ENCODE results near the gene CCDC50.

Gene CCDC50

DNA sequence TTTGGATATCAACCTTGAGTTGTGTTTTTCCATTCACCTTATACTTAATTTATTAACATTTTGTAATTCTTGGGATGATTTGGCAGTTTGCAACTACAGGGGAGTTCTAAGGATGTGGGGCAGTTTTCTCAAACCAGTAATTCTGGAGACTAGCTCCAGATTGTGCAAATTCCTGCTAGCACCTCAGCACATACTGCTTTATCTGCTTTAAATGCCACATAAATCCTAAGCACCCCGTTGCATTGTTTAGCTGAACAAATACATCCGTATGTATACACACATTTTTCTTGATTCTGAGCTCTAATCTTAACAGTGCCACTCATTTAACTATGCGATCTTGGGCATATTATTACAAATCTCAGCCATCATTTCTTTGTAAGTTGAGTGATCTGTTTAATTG lies 18.0 kb downstream of the CCDC50 start:
- DNase-seq (ENCODE audit: low spot score), result no peak

GRCh38 chr3:191348098-191348497 lies 18.9 kb downstream of the CCDC50 start:
- no peak for DNase-seq (ENCODE audit: low spot score)

DNA sequence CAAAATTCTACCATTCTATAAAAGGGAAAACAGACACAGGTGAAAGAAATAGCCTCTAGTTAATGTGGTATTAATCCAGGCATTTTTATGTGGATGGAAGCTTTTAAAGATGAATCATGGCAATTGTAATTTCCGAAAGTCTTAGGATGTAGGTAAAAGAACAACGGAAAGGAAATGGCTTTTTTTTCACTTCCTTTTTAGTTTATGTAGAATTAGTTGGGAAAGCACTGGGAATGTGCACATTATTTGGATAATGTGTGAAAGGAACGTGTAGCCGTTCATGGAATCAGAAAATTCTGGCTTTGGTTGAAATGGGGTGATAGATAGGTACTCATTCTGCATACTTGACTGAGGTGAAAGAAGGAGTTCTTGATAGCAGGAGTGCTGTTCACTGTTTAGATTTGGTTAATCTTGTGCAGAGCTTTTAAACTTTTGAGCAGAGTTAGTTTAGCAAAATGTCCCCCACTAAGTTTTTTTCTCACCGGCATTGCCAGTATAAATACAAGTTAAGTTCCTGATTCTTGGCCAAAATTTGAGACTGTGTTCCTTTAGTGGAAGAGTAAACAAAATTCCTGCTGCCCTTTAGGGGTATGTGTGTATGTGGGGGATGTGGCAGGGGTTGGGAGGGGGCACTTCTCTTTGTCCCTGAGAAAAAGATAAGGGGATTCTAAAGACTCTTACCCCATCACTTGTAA lies 21.3 kb downstream of the CCDC50 start:
- no peak for DNase-seq (ENCODE audit: low spot score)

DNA sequence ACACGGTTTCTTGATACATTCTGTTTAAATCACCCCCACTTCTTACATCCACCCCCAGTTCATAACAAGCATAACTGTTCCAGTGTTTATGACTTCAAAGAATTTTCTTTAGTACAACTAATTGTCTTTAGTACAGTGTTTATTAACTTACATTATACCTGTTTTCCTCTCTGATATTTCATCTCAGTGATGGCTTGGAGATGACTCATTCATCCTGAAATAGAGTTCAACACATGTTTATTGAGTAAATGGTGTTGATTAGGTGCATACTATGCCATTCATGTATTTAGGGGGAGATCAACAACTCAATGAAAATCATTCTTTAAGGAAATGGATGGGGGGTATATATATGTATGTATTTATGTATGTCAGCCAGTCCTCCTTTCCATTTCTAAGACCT lies 22.8 kb downstream of the CCDC50 start:
- DNase-seq (ENCODE audit: low spot score), result no peak

DNA sequence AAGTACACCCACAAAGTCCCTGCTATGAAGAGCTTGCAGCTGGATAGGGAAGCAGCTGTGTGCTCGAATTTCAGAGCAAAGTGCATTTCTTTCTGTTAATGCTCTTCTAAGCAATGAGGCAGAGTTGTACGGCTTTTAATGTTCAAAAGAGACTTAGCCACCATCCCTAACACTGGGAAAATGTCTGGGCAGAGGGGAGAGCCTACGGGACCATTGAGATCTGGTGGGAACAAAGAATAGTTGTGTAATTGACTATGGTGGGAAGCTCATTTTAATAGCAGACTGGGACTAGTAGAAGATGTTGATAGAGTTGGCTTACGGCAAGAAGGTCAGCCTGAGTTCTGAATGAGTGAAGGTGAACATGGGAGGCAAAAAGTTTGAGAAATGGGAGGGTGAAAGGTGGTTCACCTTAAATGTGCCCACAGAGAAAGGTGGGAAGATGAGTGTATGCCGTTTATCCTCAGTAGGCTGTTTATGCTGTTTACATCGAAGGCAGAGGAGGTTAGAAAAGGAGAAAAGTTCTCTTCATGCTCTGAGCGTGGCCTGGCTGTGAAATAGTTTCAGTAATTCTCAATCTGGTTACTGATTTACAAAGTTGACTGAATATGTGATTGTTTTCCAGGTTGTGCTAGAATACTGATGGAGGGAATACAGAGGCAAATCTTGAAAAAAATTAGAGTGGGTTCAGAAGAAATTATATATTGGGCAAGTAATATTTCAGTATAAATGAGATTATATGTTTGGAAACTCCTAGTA lies 24.0 kb downstream of the CCDC50 start:
- DNase-seq (ENCODE audit: low spot score), result no peak

- DNase-seq (ENCODE audit: low spot score), result no peak
Measured at GRCh38 chr3:191355406-191355805, 26.2 kb downstream of the CCDC50 start.

- no peak for DNase-seq (ENCODE audit: low spot score)
Measured at GRCh38 chr3:191356631-191357439, 27.6 kb downstream of the CCDC50 start.

GRCh38 chr3:191357909-191358308 lies 28.7 kb downstream of the CCDC50 start:
- DNase-seq (ENCODE audit: low spot score), result no peak

GRCh38 chr3:191358929-191359328 lies 29.7 kb downstream of the CCDC50 start:
- DNase-seq (ENCODE audit: low spot score), result no peak

- no peak for DNase-seq (ENCODE audit: low spot score)
Measured at GRCh38 chr3:191360620-191361019, 31.4 kb downstream of the CCDC50 start.

- DNase-seq (ENCODE audit: low spot score), result no peak
Measured at GRCh38 chr3:191361456-191361855, 32.3 kb downstream of the CCDC50 start.

DNA sequence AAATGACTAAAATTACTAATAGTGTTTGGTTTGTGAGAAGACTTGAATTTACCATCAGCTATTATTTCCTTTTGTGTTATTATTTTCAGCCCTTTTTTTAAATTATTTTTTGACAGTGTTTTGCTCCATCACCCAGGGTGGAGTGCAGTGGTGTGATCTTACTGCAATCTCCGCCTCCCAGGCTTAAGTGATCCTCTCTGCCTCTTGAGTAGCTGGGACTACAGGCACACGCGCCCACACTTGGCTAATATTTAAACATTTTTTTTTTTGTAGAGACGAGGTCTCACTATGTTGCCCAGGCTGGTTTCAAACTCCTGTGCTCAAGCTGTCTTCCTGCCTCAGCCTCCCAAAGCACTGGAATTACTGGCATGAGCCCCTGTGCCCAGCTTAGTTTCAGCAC lies 32.8 kb downstream of the CCDC50 start:
- no peak for DNase-seq (ENCODE audit: low spot score)

DNA sequence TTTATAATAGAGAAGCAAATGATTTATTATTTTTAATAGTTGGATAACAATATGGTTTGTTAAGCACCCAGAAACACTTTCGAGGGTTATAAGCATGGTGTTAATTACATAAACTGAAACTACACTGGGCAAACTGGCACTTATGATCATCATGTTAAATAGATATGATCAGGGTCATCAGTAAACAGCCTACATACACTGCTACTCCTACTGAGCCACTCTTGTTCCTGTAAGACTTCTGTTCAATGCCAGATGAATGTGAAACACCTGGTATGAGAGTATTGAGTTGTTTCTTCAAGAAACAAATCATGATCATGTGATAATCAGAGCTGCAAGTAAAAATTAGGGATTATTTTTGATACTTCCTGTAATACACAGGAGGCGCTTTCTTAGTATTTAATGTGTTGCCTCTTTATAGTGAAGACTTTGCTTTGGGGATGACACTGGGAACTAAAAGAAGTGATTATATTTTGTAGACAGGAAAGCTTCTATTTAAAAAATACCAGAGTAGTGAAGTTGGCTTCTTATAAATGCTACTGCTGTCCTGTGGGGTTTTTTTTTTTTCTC lies 33.4 kb downstream of the CCDC50 start:
- no peak for DNase-seq (ENCODE audit: low spot score)

DNA sequence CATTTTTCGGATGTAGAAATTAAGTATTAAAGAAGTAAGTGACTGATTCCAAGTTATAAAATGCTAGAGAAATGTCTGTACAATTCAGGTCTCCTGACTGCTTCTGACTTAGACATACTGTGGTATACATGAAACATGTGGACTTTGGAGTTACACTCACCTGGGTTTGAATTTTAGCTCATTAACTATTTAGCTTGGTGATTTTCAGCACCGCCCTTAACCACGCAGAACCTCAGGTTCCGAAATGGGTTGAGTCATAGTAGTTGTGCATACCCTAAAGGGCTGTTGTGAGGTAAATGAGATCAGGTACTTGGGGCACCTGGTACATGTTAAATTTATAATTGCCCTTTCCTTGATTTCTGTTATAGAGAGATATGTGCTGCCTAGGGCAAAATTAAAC lies 34.0 kb downstream of the CCDC50 start:
- no peak for DNase-seq (ENCODE audit: low spot score)

GRCh38 chr3:191366675-191367074 lies 37.5 kb downstream of the CCDC50 start:
- no peak for DNase-seq (ENCODE audit: low spot score)

DNA sequence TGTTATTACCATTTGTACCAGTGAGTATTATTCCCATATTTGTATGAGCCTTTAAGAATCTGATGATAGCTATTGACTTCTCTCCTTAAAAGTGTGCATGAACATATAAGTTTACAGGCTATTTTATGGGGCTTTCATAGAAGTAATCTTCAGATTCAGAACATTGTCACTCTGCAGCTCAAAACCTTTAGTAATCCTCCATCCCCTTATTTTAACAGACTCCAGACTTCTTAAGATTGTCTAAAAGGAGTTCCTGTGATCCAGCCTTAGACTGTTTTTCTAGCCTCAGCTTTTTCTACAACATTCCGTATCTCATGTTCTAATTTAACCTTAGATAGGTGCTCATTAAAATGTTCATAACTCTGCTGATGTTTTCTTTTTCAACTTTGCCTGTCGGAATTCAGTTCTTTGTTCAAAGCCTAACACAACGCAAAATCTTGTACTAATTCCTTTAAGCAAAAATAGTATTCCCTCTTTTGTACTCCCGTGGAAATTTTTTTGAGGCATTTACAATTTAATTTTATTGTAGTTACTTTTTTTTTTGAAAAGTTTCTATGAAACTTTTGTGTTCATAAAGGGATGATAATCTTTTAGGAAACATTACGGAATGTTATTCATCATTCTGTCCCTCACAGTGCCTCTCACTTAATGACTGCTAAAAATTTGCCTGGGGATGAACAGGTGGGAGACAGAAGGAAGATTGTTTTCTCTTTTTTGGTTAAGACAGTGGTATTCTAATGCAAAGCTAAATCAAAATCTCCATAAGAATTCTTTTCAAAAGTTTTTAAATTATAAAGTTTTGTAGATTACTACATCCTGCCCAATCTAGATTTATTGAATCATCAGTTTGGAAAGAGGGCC lies 39.8 kb downstream of the CCDC50 start:
- no peak for DNase-seq (ENCODE audit: low spot score)

- no peak for DNase-seq (ENCODE audit: low spot score)
Measured at GRCh38 chr3:191369616-191370010, 40.4 kb downstream of the CCDC50 start.

- DNase-seq (ENCODE audit: low spot score), result no peak
Measured at GRCh38 chr3:191372122-191372521, 42.9 kb downstream of the CCDC50 start.

DNA sequence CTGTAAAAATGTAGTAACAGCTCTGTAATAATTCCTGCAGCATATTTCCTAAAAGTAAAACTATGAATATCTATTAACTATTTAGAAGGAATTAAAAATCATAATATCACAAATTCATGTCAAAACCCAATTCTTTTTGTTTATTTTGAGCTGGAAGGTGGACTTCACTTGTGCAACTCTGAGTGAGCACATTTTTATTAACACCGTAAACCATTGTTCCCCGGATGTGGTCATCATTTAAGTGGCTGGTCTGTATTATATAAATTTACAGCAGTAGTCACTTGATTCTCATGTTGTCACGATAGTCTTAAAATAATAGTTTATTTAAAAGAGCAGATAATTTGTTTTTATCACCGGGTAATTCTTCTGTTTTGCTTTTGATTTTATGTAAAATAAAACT lies 44.1 kb downstream of the CCDC50 start:
- DNase-seq (ENCODE audit: low spot score), result no peak

- DNase-seq (ENCODE audit: low spot score), result peak; percentile 43
Measured at GRCh38 chr3:191376516-191377141, 47.4 kb downstream of the CCDC50 start.

DNA sequence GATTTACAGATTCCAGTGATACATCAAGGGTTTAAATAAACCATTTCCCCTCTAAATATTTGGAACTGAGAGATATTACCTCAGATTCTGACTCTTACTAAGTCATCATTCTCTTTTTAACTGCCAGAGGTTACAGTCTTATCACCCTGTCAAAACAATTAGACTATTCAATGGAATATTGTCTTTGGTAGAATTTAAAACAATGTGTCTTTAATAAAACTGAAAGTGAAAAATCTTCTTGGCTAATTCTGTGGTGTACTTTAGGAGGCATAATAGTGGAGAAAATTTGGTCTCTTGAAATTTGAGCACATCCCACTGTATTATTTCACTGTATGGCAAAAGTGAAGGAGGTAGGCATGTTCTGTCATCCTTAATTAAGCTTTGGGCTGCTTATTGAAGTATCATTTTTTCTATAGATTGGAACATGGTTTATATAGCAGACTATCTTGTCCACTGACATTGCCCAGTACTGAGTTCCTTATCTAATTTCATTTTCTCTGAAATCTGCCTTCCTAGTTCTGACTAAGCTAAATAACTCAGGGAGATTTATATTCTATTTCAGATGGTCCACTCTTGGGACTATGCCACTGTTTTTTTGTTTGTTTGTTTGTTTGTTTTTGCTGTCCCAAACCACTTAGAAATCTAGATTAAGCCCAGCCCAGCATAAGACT lies 49.1 kb downstream of the CCDC50 start:
- DNase-seq (ENCODE audit: low spot score), result no peak

Measured in AG08396 (cell line).